SK-N-SH treated with all-trans-retinoic acid at 6 μM for 48 hours (cell line): ENCODE results near the gene GRK5.

Source experiments
- ATAC-seq: fragments of 200-7000 bp; cut with Tn5 transposase; 3 replicates; pipeline ENCODE4 v1.9.1; 2020; ENCODE audit warnings: mild to moderate bottlenecking, moderate library complexity
- BACH2 ChIP-seq: fragments of 250-450 bp; sonication (Bioruptor Pico); IDR thresholded peaks from 2 replicates; pipeline ENCODE4 v1.9.0; 2021; ENCODE audit warnings: mild to moderate bottlenecking, borderline replicate concordance
- CSDC2 ChIP-seq: fragments of 250-450 bp; sonication (Bioruptor Pico); IDR thresholded peaks from 2 replicates; pipeline ENCODE4 v1.5.0; 2020; ENCODE audit warnings: mild to moderate bottlenecking, moderate library complexity
- ESRRG ChIP-seq: fragments of 250-450 bp; sonication (Bioruptor Pico); IDR thresholded peaks from 2 replicates; pipeline ENCODE4 v1.6.1; 2021; ENCODE audit warnings: mild to moderate bottlenecking
- GLIS3 ChIP-seq: fragments of 250-450 bp; sonication (Bioruptor Pico); IDR thresholded peaks from 2 replicates; pipeline ENCODE4 v1.5.0; 2020; ENCODE audit warnings: mild to moderate bottlenecking, moderate library complexity
- RARB ChIP-seq: fragments of 250-450 bp; sonication (Bioruptor Pico); IDR thresholded peaks from 2 replicates; pipeline ENCODE4 v1.8.0; 2021; ENCODE audit warnings: mild to moderate bottlenecking, moderate library complexity
- TCF4 ChIP-seq: fragments of 250-450 bp; sonication (Bioruptor Pico); IDR thresholded peaks from 2 replicates; pipeline ENCODE4 v1.8.0; 2021; ENCODE audit warnings: mild to moderate bottlenecking, moderate library complexity, borderline replicate concordance
- TOX ChIP-seq: fragments of 250-450 bp; sonication (Bioruptor Pico); IDR thresholded peaks from 2 replicates; pipeline ENCODE4 v1.8.0; 2021; ENCODE audit warnings: mild to moderate bottlenecking, moderate library complexity, borderline replicate concordance
- ZC3H10 ChIP-seq: fragments of 250-450 bp; sonication (Bioruptor Pico); IDR thresholded peaks from 2 replicates; pipeline ENCODE4 v1.5.1; 2021; ENCODE audit warnings: mild to moderate bottlenecking, moderate library complexity
- ZFP3 ChIP-seq: fragments of 250-450 bp; sonication (Bioruptor Pico); IDR thresholded peaks from 2 replicates; pipeline ENCODE4 v1.5.0; 2020; ENCODE audit warnings: mild to moderate bottlenecking, moderate library complexity
- ZFP30 ChIP-seq: fragments of 450-650 bp; formaldehyde crosslinking; IDR thresholded peaks from 2 replicates; pipeline ENCODE4 v1.5.0; 2022; ENCODE audit warnings: mild to moderate bottlenecking, moderate library complexity
- ZNF565 ChIP-seq: fragments of 450-650 bp; formaldehyde crosslinking; conservative IDR thresholded peaks from 2 replicates; pipeline ENCODE4 v1.5.0; 2020; ENCODE audit warnings: low read depth, mild to moderate bottlenecking, moderate library complexity
- ZNF70 ChIP-seq: fragments of 450-650 bp; formaldehyde crosslinking; IDR thresholded peaks from 2 replicates; pipeline ENCODE4 v1.5.0; 2020; ENCODE audit warnings: mild to moderate bottlenecking, moderate library complexity
- ZNF8 ChIP-seq: fragments of 450-650 bp; formaldehyde crosslinking; IDR thresholded peaks from 2 replicates; pipeline ENCODE4 v1.5.0; 2020; ENCODE audit warnings: mild to moderate bottlenecking, moderate library complexity
- TF ChIP-seq, protein P1 (sequence below): fragments of 250-450 bp; sonication (Bioruptor Pico); IDR thresholded peaks from 2 replicates; pipeline ENCODE4 v1.8.0; 2020; ENCODE audit warnings: mild to moderate bottlenecking, moderate library complexity, borderline replicate concordance
- TF ChIP-seq, protein P2 (sequence below): fragments of 250-450 bp; sonication (Bioruptor Pico); IDR thresholded peaks from 2 replicates; pipeline ENCODE4 v1.8.0; 2021; ENCODE audit warnings: low read depth, mild to moderate bottlenecking, moderate library complexity, borderline replicate concordance
- TF ChIP-seq, protein P3 (sequence below): fragments of 250-450 bp; sonication (Bioruptor Pico); IDR thresholded peaks from 2 replicates; pipeline ENCODE4 v1.5.1; 2020; ENCODE audit warnings: low read depth, mild to moderate bottlenecking, moderate library complexity
- TF ChIP-seq, protein P4 (sequence below): fragments of 250-450 bp; sonication (Bioruptor Pico); IDR thresholded peaks from 2 replicates; pipeline ENCODE4 v1.5.0; 2020; ENCODE audit warnings: mild to moderate bottlenecking, moderate library complexity
- TF ChIP-seq, protein P5 (sequence below): fragments of 250-450 bp; sonication (Bioruptor Pico); IDR thresholded peaks from 2 replicates; pipeline ENCODE4 v1.5.1; 2021; ENCODE audit warnings: mild to moderate bottlenecking, moderate library complexity

GRK5 gene

DNA sequence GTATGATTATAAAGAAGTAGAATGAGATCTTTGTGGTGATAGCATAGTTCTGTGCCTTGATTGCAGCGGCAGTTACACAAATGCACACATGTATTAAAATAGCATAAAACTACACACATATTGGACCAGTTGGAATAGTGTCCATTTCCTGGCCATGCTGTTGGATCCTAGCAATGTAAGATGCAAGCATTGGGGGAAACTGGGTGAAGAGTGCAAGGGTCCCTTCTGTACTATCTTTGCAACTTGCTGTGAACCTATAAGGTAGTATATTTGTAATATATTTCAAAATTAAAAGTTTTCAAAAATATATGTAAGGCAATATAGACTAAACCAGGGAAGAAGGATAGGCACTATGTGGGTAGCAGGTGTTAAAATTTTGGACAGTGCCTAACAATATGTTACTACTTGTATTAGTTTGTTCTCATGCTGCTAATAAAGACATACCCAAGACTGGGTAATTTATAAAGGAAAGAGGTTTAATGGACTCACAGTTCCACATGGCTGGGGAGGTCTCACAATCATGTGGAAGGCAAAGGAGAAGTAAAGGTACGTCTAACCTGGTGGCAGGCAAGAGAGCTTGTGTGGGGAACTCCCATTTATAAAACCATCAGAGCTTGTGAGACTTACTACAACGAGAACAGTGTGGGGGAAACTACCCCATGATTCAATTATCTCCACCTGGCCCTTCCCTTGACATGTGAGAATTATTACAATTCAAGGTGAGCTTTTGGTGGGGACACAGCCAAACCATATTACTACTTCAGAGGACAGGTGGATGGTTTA is 263.7 kb downstream of the GRK5 start:
- TF ChIP-seq, protein P1, sequence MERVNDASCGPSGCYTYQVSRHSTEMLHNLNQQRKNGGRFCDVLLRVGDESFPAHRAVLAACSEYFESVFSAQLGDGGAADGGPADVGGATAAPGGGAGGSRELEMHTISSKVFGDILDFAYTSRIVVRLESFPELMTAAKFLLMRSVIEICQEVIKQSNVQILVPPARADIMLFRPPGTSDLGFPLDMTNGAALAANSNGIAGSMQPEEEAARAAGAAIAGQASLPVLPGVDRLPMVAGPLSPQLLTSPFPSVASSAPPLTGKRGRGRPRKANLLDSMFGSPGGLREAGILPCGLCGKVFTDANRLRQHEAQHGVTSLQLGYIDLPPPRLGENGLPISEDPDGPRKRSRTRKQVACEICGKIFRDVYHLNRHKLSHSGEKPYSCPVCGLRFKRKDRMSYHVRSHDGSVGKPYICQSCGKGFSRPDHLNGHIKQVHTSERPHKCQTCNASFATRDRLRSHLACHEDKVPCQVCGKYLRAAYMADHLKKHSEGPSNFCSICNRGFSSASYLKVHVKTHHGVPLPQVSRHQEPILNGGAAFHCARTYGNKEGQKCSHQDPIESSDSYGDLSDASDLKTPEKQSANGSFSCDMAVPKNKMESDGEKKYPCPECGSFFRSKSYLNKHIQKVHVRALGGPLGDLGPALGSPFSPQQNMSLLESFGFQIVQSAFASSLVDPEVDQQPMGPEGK = no peak
- TF ChIP-seq, protein P2, sequence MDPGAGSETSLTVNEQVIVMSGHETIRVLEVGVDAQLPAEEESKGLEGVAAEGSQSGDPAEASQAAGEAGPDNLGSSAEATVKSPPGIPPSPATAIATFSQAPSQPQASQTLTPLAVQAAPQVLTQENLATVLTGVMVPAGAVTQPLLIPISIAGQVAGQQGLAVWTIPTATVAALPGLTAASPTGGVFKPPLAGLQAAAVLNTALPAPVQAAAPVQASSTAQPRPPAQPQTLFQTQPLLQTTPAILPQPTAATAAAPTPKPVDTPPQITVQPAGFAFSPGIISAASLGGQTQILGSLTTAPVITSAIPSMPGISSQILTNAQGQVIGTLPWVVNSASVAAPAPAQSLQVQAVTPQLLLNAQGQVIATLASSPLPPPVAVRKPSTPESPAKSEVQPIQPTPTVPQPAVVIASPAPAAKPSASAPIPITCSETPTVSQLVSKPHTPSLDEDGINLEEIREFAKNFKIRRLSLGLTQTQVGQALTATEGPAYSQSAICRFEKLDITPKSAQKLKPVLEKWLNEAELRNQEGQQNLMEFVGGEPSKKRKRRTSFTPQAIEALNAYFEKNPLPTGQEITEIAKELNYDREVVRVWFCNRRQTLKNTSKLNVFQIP (CRISPR knock-in tag) = no peak
- TF ChIP-seq ZC3H10 (CRISPR knock-in tag) = no peak
- no peak for TF ChIP-seq ZNF565 (CRISPR knock-in tag)
- TF ChIP-seq ZFP30 (CRISPR knock-in tag) = no peak
- no peak for TF ChIP-seq ESRRG (CRISPR knock-in tag)
- no peak for TF ChIP-seq ZNF70 (CRISPR knock-in tag)
- TF ChIP-seq RARB (CRISPR knock-in tag) = no peak
- no peak for TF ChIP-seq TOX
- TF ChIP-seq, all 23 proteins: peak for 0
- ATAC-seq = no peak

DNA sequence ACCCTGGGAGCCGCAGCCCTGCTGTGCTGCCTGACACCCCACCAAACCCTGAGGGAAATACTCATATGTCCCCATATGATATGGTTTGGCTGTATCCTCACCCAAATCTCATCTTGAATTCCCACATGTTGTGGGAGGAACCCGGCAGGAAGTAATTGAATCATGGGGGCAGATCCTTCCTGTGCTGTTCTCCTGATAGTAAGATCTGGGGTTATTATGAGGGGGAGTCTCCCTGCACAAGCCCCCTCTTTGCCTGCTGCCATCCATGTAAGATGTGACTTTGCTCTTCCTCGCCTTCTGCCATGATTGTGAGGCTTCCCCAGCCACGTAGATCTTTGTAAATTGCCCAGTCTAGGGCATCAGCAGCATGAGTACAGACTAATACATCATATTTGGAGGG is 266.4 kb downstream of the GRK5 start:
- no peak for ATAC-seq
- TF ChIP-seq GLIS3 (CRISPR knock-in tag) = no peak
- TF ChIP-seq ZNF565 (CRISPR knock-in tag) = no peak
- TF ChIP-seq TCF4 (CRISPR knock-in tag) = no peak
- no peak for TF ChIP-seq BACH2 (CRISPR knock-in tag)
- TF ChIP-seq ZNF70 (CRISPR knock-in tag) = no peak
- no peak for TF ChIP-seq ZFP30 (CRISPR knock-in tag)
- TF ChIP-seq ZFP3 (CRISPR knock-in tag) = no peak
- TF ChIP-seq, protein P3, sequence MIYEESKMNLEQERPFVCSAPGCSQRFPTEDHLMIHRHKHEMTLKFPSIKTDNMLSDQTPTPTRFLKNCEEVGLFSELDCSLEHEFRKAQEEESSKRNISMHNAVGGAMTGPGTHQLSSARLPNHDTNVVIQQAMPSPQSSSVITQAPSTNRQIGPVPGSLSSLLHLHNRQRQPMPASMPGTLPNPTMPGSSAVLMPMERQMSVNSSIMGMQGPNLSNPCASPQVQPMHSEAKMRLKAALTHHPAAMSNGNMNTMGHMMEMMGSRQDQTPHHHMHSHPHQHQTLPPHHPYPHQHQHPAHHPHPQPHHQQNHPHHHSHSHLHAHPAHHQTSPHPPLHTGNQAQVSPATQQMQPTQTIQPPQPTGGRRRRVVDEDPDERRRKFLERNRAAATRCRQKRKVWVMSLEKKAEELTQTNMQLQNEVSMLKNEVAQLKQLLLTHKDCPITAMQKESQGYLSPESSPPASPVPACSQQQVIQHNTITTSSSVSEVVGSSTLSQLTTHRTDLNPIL (CRISPR knock-in tag) = no peak
- TF ChIP-seq, protein P4, sequence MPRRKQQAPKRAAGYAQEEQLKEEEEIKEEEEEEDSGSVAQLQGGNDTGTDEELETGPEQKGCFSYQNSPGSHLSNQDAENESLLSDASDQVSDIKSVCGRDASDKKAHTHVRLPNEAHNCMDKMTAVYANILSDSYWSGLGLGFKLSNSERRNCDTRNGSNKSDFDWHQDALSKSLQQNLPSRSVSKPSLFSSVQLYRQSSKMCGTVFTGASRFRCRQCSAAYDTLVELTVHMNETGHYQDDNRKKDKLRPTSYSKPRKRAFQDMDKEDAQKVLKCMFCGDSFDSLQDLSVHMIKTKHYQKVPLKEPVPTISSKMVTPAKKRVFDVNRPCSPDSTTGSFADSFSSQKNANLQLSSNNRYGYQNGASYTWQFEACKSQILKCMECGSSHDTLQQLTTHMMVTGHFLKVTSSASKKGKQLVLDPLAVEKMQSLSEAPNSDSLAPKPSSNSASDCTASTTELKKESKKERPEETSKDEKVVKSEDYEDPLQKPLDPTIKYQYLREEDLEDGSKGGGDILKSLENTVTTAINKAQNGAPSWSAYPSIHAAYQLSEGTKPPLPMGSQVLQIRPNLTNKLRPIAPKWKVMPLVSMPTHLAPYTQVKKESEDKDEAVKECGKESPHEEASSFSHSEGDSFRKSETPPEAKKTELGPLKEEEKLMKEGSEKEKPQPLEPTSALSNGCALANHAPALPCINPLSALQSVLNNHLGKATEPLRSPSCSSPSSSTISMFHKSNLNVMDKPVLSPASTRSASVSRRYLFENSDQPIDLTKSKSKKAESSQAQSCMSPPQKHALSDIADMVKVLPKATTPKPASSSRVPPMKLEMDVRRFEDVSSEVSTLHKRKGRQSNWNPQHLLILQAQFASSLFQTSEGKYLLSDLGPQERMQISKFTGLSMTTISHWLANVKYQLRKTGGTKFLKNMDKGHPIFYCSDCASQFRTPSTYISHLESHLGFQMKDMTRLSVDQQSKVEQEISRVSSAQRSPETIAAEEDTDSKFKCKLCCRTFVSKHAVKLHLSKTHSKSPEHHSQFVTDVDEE (CRISPR knock-in tag) = no peak
- TF ChIP-seq CSDC2 (CRISPR knock-in tag) = no peak
- TF ChIP-seq ZNF8 (CRISPR knock-in tag) = no peak
- TF ChIP-seq ZC3H10 (CRISPR knock-in tag) = no peak
- no peak for TF ChIP-seq RARB (CRISPR knock-in tag)

DNA sequence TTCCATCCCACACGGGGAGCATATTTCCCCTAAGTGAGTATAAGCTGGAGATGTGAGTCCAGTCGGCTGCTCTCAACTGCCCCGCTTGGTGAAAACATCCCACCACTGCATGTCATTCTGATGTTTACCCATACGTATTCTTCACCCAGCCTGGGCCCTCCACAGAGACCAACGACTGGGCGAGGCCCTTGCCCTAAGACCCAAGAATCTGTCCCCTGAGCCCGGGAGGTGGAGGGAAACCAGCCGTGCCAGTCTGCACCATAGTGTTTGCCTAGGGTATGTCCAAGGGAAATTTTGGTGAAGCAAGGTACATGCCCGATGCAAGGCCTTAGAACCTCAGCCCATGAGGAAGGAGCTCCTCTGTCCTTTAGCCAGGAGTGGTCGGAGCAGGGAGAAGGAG is 267.2 kb downstream of the GRK5 start:
- no peak for ATAC-seq
- TF ChIP-seq CSDC2 (CRISPR knock-in tag) (no peak), ZNF8 (CRISPR knock-in tag) (no peak), BACH2 (CRISPR knock-in tag) (no peak), TOX (no peak)
- TF ChIP-seq, protein P4 (CRISPR knock-in tag) = no peak
- TF ChIP-seq, protein P5, sequence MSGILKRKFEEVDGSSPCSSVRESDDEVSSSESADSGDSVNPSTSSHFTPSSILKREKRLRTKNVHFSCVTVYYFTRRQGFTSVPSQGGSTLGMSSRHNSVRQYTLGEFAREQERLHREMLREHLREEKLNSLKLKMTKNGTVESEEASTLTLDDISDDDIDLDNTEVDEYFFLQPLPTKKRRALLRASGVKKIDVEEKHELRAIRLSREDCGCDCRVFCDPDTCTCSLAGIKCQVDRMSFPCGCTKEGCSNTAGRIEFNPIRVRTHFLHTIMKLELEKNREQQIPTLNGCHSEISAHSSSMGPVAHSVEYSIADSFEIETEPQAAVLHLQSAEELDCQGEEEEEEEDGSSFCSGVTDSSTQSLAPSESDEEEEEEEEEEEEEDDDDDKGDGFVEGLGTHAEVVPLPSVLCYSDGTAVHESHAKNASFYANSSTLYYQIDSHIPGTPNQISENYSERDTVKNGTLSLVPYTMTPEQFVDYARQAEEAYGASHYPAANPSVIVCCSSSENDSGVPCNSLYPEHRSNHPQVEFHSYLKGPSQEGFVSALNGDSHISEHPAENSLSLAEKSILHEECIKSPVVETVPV (CRISPR knock-in tag) = no peak
